Gastrocnemius medialis (tissue), 4 donors: ENCODE data around the gene NTM.

Experiments
- CTCF ChIP-seq, 5 experiments: fragments of 450-650 bp in 3 of 5; fragments of 200-600 bp in 2 of 5; sonication (generic) in 2 of 5; IDR thresholded peaks in 4 of 5; conservative IDR thresholded peaks in 1 of 5; 1 replicate in 4 of 5; 2 replicates in 1 of 5; pipeline ENCODE4 v1.5.1; 2016 to 2019; ENCODE audit warnings: antibody characterized with exemption in 5 of 5, mild to moderate bottlenecking in 3 of 5, moderate library complexity in 3 of 5
- POLR2A ChIP-seq, 2 donors: fragments of 450-650 bp; IDR thresholded peaks; one replicate each; pipeline ENCODE4 v1.6.1; 2017; ENCODE audit warnings: antibody characterized with exemption in 2 of 2, mild to moderate bottlenecking in 2 of 2, moderate library complexity in 2 of 2

GRCh38 chr11:131592152-131592551 lies 221.7 kb downstream of the NTM start:
- no peak for TF ChIP-seq CTCF (IDR thresholded peaks at IDR 0.05 in 4 of 5, conservative IDR thresholded peaks at IDR 0.05 in 1 of 5)
- no peak for TF ChIP-seq POLR2A (IDR thresholded peaks at IDR 0.05)
